Middle frontal gyrus (tissue), 1 donor: ENCODE data around the gene ATR.
"Not testable (repeated sequence)": the region's sequence is repeated elsewhere in the genome, so short reads cannot be mapped to it uniquely, and the experiment has no call there.

Source experiments
- DNase-seq: peaks from one replicate; pipeline ENCODE4 v3.0.0-alpha.2; 2015; ENCODE audit warnings: low spot score; ENCODE audit errors: extremely low spot score

Gene ATR

GRCh38 chr3:142595141-142595540 lies 16.6 kb upstream of the ATR start:
- DNase-seq: no peak

- DNase-seq: not testable (repeated sequence)
Measured at GRCh38 chr3:142592268-142592667, 13.7 kb upstream of the ATR start.

- no peak for DNase-seq
Measured at GRCh38 chr3:142588703-142589102, 10.2 kb upstream of the ATR start.

GRCh38 chr3:142586803-142587406 lies 8.4 kb upstream of the ATR start:
- peak; percentile 33 for DNase-seq

- not testable (repeated sequence) for DNase-seq
Measured at GRCh38 chr3:142581070-142581469, 2.5 kb upstream of the ATR start.

GRCh38 chr3:142580061-142580423 lies 1.5 kb upstream of the ATR start:
- DNase-seq: no peak

GRCh38 chr3:142577696-142578328 lies 721 bp downstream of the ATR start:
- no peak for DNase-seq

GRCh38 chr3:142576792-142577191 lies 1.7 kb downstream of the ATR start:
- no peak for DNase-seq

- no peak for DNase-seq
Measured at GRCh38 chr3:142574665-142575064, 3.9 kb downstream of the ATR start.

- DNase-seq: not testable (repeated sequence)
Measured at GRCh38 chr3:142574223-142574622, 4.3 kb downstream of the ATR start.

- not testable (repeated sequence) for DNase-seq
Measured at GRCh38 chr3:142569422-142569821, 9.1 kb downstream of the ATR start.

GRCh38 chr3:142568393-142569017 lies 10.0 kb downstream of the ATR start:
- no peak for DNase-seq

- no peak for DNase-seq
Measured at GRCh38 chr3:142566096-142566495, 12.4 kb downstream of the ATR start.

- DNase-seq: no peak
Measured at GRCh38 chr3:142563496-142563997, 15.0 kb downstream of the ATR start.

GRCh38 chr3:142560118-142560517 lies 18.4 kb downstream of the ATR start:
- no peak for DNase-seq

- no peak for DNase-seq
Measured at GRCh38 chr3:142553741-142554140, 24.8 kb downstream of the ATR start.

- DNase-seq: not testable (repeated sequence)
Measured at GRCh38 chr3:142552579-142552978, 26.0 kb downstream of the ATR start.

- no peak for DNase-seq
Measured at GRCh38 chr3:142549986-142550385, 28.5 kb downstream of the ATR start.

GRCh38 chr3:142543307-142543706 lies 35.2 kb downstream of the ATR start:
- no peak for DNase-seq

- no peak for DNase-seq
Measured at GRCh38 chr3:142542054-142542453, 36.5 kb downstream of the ATR start.

GRCh38 chr3:142536519-142536918 lies 42.0 kb downstream of the ATR start:
- DNase-seq: no peak

GRCh38 chr3:142534543-142534942 lies 44.0 kb downstream of the ATR start:
- DNase-seq: no peak

- no peak for DNase-seq
Measured at GRCh38 chr3:142530296-142530695, 48.2 kb downstream of the ATR start.
